Kidney (tissue), 14 donors: ENCODE measurements around the gene THBS2. TPM values are rescaled to one million over a fixed set of nuclear protein-coding genes. Genes with fewer than 3 reads are reported as not detected.

Experiments
- DNase-seq, 5 donors: peaks; one replicate each; pipeline ENCODE4 v3.0.0-alpha.2; 2013 to 2020
- FAIRE-seq: peaks from 2 replicates; lab custom pipeline; 2012; peaks lifted over from hg19 to GRCh38; lab: Jason Lieb, UNC
- H3K27ac ChIP-seq, 2 donors: one replicate each; pipeline ENCODE4 v1.7.0; 2013; ENCODE audit warnings: low read depth in 2 of 2, low read length in 2 of 2, inconsistent platforms in 1 of 2
- H3K27me3 ChIP-seq: one replicate; pipeline ENCODE4 v1.7.1; 2013; ENCODE audit warnings: low read length, inconsistent platforms; ENCODE audit not compliant: control insufficient read depth, insufficient read depth
- H3K36me3 ChIP-seq, 3 donors: one replicate each; pipeline versions ENCODE4 v1.7.0 to v1.7.1; 2013; ENCODE audit warnings: low read length in 3 of 3, control low read depth in 1 of 3, inconsistent platforms in 1 of 3; ENCODE audit not compliant: insufficient read depth in 3 of 3, control insufficient read depth in 2 of 3
- H3K4me1 ChIP-seq, 3 donors: one replicate each; pipeline versions ENCODE4 v1.7.0 to v1.7.1; 2013; ENCODE audit warnings: low read length in 3 of 3, inconsistent platforms in 1 of 3, low read depth in 1 of 3; ENCODE audit not compliant: control insufficient read depth in 2 of 3, insufficient read depth in 2 of 3
- H3K4me3 ChIP-seq, 3 donors: one replicate each; pipeline versions ENCODE4 v1.7.0 to v1.8.1; 2013; ENCODE audit warnings: low read length in 3 of 3, control low read depth in 1 of 3, inconsistent platforms in 1 of 3
- H3K9ac ChIP-seq, 3 donors: one replicate each; pipeline versions ENCODE4 v1.7.0 to v1.7.1; 2013; ENCODE audit warnings: low read length in 3 of 3, control low read depth in 1 of 3, inconsistent platforms in 1 of 3
- H3K9me3 ChIP-seq, 3 donors: one replicate each; pipeline versions ENCODE4 v1.7.0 to v1.7.1; 2013; ENCODE audit warnings: low read length in 3 of 3, control low read depth in 1 of 3, inconsistent platforms in 1 of 3; ENCODE audit not compliant: control insufficient read depth in 2 of 3, insufficient read depth in 1 of 3
- intact Hi-C: fragments of 100-400 bp; cut with DNase I; formaldehyde crosslinking; loops from one replicate; pipeline ENCODE4 v1.11.1; 2022
- polyA plus RNA-seq: library from polyadenylated mRNA; stranded (reverse); fragments of 350-450 nt; fragmentation: Illumina TruSeq; extraction: RNeasy Lipid Tissue Mini Kit (QIAGEN cat#74804); gene quantifications from one replicate; pipeline ENCODE4 v1.2.3, GENCODE V29; 2014; ENCODE audit warnings: low read depth, low replicate concordance; ENCODE audit not compliant: insufficient read depth
- total RNA-seq: library from RNA; stranded (reverse); fragmentation: NEBNext Ultra II Directional; extraction: Animal tissue kit (Norgen Biotek cat#: 25700); gene quantifications from one replicate; pipeline ENCODE4 v1.2.1, GENCODE V29; 2021
- TF ChIP-seq, protein P1 (sequence below): IDR thresholded peaks from 3 replicates; pipeline ENCODE4 v1.5.1; 2012; ENCODE audit warnings: mild to moderate bottlenecking, moderate library complexity, borderline replicate concordance; ENCODE audit not compliant: insufficient read depth; ENCODE audit errors: extremely low read depth
- donor health status: control.
- donor health status: control.
- donor health status: control.
- donor health status: control.
- donor health status: control.
- donor health status: DM: yes; HTN: yes; CAD: no.
- donor health status: Normal renal cell carcinoma (clear cell type).

Gene THBS2
- total and polyA plus RNA-seq, 2 donors from 2014 or later: 2.7 to 33.4 TPM

DNA sequence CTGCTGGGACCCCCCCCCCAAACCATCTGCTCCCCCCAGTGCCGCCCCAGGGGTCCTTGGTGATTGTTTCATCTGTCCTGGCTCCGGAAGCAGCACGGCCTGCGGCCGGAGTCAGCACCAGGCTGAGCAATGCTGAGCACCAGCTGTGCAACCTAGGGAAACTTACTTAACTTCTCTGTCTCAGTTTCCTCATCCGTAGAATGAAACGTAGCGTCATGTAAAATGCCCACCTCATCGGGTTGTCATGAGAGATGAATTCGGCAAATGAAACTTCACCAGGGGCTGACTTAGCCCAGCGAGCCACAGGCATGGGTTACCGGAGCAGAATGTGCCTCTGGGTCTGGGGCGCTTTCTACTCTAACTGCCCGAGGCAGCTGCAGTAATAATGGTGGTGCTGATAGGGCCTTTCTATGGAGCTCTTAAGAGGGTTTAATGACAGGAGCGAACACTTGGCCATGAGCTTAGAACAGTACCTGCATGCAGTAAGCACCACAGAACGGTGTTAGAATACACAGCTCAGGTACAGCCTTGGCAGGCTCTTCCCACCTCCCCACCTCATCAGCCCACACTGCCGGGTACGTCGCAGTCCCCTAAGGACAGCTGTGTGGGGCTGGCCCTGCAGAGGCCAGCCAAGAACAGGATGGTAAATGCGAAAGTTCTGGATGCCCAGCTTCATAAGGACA lies 1.7 kb downstream of the THBS2 start:
- H3K27me3 ChIP-seq: peaks cover 25% of the 10 kb centered on the region
- intact Hi-C loops: no loop called here
- FAIRE-seq: no peak

DNA sequence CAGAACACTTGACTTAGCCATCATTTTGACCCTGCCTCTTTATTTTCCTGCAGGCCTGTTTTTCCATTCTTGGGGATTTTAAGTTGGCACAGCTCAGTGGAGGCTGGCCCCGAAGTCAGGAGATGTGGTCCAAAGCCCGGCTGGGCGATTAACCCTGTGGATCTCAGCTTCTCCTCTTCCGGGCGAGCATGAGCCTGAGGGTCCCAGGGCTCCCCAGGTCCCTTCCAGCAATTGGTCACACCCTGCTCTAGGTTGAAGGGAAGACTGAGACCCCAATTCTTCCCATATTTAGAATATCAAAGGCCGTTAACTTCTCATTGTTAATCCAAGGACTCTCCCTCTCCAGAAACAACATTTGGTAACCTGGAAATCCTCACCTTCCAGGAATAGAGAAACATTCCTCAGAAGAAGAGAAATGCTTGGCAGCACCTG lies 2.3 kb downstream of the THBS2 start:
- DNase-seq (no peak), FAIRE-seq (no peak)
- peaks cover 0 to 13% (median 5%) of the 10 kb centered on the region in 3 donors for H3K4me1 ChIP-seq
- TF ChIP-seq, protein P1, sequence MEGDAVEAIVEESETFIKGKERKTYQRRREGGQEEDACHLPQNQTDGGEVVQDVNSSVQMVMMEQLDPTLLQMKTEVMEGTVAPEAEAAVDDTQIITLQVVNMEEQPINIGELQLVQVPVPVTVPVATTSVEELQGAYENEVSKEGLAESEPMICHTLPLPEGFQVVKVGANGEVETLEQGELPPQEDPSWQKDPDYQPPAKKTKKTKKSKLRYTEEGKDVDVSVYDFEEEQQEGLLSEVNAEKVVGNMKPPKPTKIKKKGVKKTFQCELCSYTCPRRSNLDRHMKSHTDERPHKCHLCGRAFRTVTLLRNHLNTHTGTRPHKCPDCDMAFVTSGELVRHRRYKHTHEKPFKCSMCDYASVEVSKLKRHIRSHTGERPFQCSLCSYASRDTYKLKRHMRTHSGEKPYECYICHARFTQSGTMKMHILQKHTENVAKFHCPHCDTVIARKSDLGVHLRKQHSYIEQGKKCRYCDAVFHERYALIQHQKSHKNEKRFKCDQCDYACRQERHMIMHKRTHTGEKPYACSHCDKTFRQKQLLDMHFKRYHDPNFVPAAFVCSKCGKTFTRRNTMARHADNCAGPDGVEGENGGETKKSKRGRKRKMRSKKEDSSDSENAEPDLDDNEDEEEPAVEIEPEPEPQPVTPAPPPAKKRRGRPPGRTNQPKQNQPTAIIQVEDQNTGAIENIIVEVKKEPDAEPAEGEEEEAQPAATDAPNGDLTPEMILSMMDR: no peak
- no peak overlapping the region for H3K4me3 ChIP-seq
- peaks cover 0 to 2% (median 0%) of the 10 kb centered on the region in 3 donors for H3K9me3 ChIP-seq
- H3K27ac ChIP-seq: no peak overlapping the region
- no peak overlapping the region for H3K9ac ChIP-seq
- intact Hi-C loops: no loop called here
- peaks cover 25% of the 10 kb centered on the region for H3K27me3 ChIP-seq
- H3K36me3 ChIP-seq: peaks cover 0 to 2% (median 0%) of the 10 kb centered on the region in 3 donors

More for the DNA sequence above, 1.7 kb downstream of the THBS2 start:
- peak overlapping the region in 1 of 3 donors; percentile 52 for H3K4me3 ChIP-seq
- H3K36me3 ChIP-seq: peaks cover 0 to 2% (median 0%) of the 10 kb centered on the region in 3 donors
- H3K27ac ChIP-seq: no peak overlapping the region
- TF ChIP-seq, protein P1: no peak
- DNase-seq: no peak
- peaks cover 0 to 2% (median 0%) of the 10 kb centered on the region in 3 donors for H3K9me3 ChIP-seq
- peaks cover 0 to 13% (median 5%) of the 10 kb centered on the region in 3 donors for H3K4me1 ChIP-seq
- H3K9ac ChIP-seq: no peak overlapping the region

DNA sequence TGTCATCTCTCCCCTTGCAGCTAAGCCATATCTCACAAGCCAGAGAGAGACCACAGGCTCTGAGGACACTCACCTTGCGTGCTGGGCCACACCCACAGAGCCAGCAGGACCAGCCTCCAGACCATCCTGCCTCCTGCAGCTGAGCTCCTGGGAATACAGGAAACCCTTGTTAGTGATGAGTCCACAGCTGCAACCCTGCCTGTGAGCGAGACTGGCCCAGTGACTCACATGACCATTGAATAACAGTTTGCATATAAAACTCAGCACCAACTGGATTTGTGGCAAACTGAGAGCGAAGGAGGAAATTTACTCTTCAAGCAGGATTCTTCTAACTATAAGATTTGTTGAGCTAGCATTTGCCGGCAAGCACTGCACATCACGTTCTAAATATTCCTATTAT lies 3.0 kb downstream of the THBS2 start:
- Histone ChIP-seq H3K27me3 (peaks cover 25% of the 10 kb centered on the region), H3K4me1 (peaks cover 0 to 13% (median 5%) of the 10 kb centered on the region in 3 donors), H3K36me3 (peaks cover 0 to 2% (median 0%) of the 10 kb centered on the region in 3 donors), H3K27ac (no peak overlapping the region), H3K4me3 (no peak overlapping the region), H3K9ac (no peak overlapping the region), H3K9me3 (peaks cover 0 to 2% (median 0%) of the 10 kb centered on the region in 3 donors)
- TF ChIP-seq, protein P1: no peak
- no peak for FAIRE-seq
- no peak for DNase-seq
- intact Hi-C loops: no loop called here
